HCT116 (cell line): ENCODE measurements around the gene ETS2. TPM values are rescaled to one million over a fixed set of nuclear protein-coding genes. Genes with fewer than 3 reads are reported as not detected.

Source experiments
- ATAC-seq: fragments of 200-7000 bp; cut with Tn5 transposase; 2 replicates; pipeline ENCODE4 v1.9.1; 2020; ENCODE audit warnings: mild to moderate bottlenecking, moderate library complexity
- BruUV-seq: library from RNA; stranded (reverse); fragments of 400-500 nt; replicated peaks from 2 replicates; lab custom pipeline; 2021; lab: Mats Ljungman, UMichigan
- CTCF ChIA-PET: fragments of 300-600 bp; sonication (Branson Sonifier 250); formaldehyde crosslinking; loops from one replicate; lab custom pipeline; 2021; ENCODE audit warnings: antibody characterized with exemption; lab: Charles Lee
- POLR2A ChIA-PET: fragments of 300-600, 350-600 bp; sonication (Branson Sonifier 250); formaldehyde crosslinking; loops from one replicate; lab custom pipeline; 2021; ENCODE audit warnings: antibody characterized with exemption; lab: Charles Lee
- RAD21 ChIA-PET, 2 experiments: fragments of 300-600 bp; sonication (Branson Sonifier 250); formaldehyde crosslinking; loops; one replicate each; lab custom pipeline; 2023; ENCODE audit warnings: low total read pairs in 2 of 2; ENCODE audit not compliant: uncharacterized antibody in 2 of 2, unreplicated experiment in 2 of 2, low non-redundant PET in 1 of 2; lab: Charles Lee
- DNase-seq: peaks from one replicate; pipeline ENCODE4 v3.0.0-alpha.2; 2010; ENCODE audit warnings: low read depth, low spot score
- H2AFZ ChIP-seq: fragments of 200-600 bp; shearing (Covaris generic), sonication (generic); 2 replicates; pipeline ENCODE4 v1.6.1; 2017; ENCODE audit warnings: low read depth, mixed run types, mixed read lengths, antibody characterized with exemption, low read length; ENCODE audit not compliant: poor library complexity, severe bottlenecking
- H3K27ac ChIP-seq: 2 replicates; pipeline ENCODE4 v1.5.1; 2012; ENCODE audit warnings: low read depth, low read length
- H3K27me3 ChIP-seq: fragments of 200-600 bp; sonication (generic); 2 replicates; pipeline ENCODE4 v1.6.1; 2016; ENCODE audit warnings: mixed run types, low read length, mixed read lengths; ENCODE audit not compliant: insufficient read depth
- H3K36me3 ChIP-seq, 2 experiments: fragments of 200-500 bp in 1 of 2; fragments of 200-600 bp in 1 of 2; sonication (Bioruptor generic) in 1 of 2; sonication (generic) in 1 of 2; 2 replicates each; pipeline versions ENCODE4 v1.5.1 to v1.6.1; 2014 to 2016; ENCODE audit warnings: low read length in 2 of 2, inconsistent platforms in 1 of 2, mixed read lengths in 1 of 2, mixed run types in 1 of 2; ENCODE audit not compliant: insufficient read depth in 2 of 2, control insufficient read depth in 1 of 2
- H3K4me1 ChIP-seq, 2 experiments: fragments of 200-600 bp in 1 of 2; sonication (generic) in 1 of 2; 2 replicates each; pipeline versions ENCODE4 v1.5.1 to v1.6.1; 2012 to 2017; ENCODE audit warnings: low read length in 2 of 2, inconsistent platforms in 1 of 2, mild to moderate bottlenecking in 1 of 2, mixed read lengths in 1 of 2, mixed run types in 1 of 2, moderate library complexity in 1 of 2; ENCODE audit not compliant: insufficient read depth in 2 of 2, control insufficient read depth in 1 of 2
- H3K4me2 ChIP-seq: fragments of 200-600 bp; sonication (generic); 2 replicates; pipeline ENCODE4 v1.6.1; 2017; ENCODE audit warnings: mixed run types, low read length, mixed read lengths
- H3K4me3 ChIP-seq, 2 experiments: fragments of 200-600 bp in 1 of 2; sonication (generic) in 1 of 2; replicated peaks in 1 of 2; 2 replicates each; pipeline ENCODE4 v1.5.1; 2011 to 2016; ENCODE audit warnings: low read length in 2 of 2, control low read depth in 1 of 2, low read depth in 1 of 2, mild to moderate bottlenecking in 1 of 2, mixed read lengths in 1 of 2, mixed run types in 1 of 2
- H3K79me2 ChIP-seq: fragments of 200-600 bp; sonication (generic); 2 replicates; pipeline ENCODE4 v1.6.1; 2017; ENCODE audit warnings: mild to moderate bottlenecking, mixed run types, low read length, moderate library complexity, mixed read lengths; ENCODE audit not compliant: insufficient read depth
- H3K9ac ChIP-seq: fragments of 200-600 bp; sonication (generic); 2 replicates; pipeline ENCODE4 v1.6.1; 2016; ENCODE audit warnings: low read length, mixed read lengths
- H3K9me2 ChIP-seq: fragments of 200-600 bp; sonication (generic), shearing (Covaris generic); 2 replicates; pipeline ENCODE4 v1.6.1; 2017; ENCODE audit warnings: mixed run types, mild to moderate bottlenecking, moderate library complexity; ENCODE audit not compliant: insufficient read depth
- H3K9me3 ChIP-seq, 2 experiments: fragments of 200-500 bp in 1 of 2; fragments of 200-600 bp in 1 of 2; sonication (Bioruptor generic) in 1 of 2; sonication (generic) in 1 of 2; 2 replicates each; pipeline ENCODE4 v1.6.1; 2014 to 2017; ENCODE audit warnings: low read length in 2 of 2, mixed read lengths in 2 of 2, inconsistent platforms in 1 of 2, low read depth in 1 of 2, mild to moderate bottlenecking in 1 of 2, mixed run types in 1 of 2, moderate library complexity in 1 of 2; ENCODE audit not compliant: control insufficient read depth in 1 of 2, insufficient read depth in 1 of 2
- H4K20me1 ChIP-seq: fragments of 200-600 bp; sonication (generic), shearing (Covaris generic); 2 replicates; pipeline ENCODE4 v1.6.1; 2017; ENCODE audit warnings: mixed run types, mild to moderate bottlenecking, moderate library complexity; ENCODE audit not compliant: insufficient read depth
- ATF3 ChIP-seq: IDR thresholded peaks from 2 replicates; pipeline ENCODE4 v1.6.1; 2012
- CBX3 ChIP-seq: IDR thresholded peaks from 2 replicates; pipeline ENCODE4 v1.6.1; 2012; ENCODE audit warnings: low read depth
- ELF1 ChIP-seq: IDR thresholded peaks from 2 replicates; pipeline ENCODE4 v1.6.1; 2012; ENCODE audit warnings: low read depth, borderline replicate concordance
- FOSL1 ChIP-seq: IDR thresholded peaks from 2 replicates; pipeline ENCODE4 v1.6.1; 2012; ENCODE audit warnings: low read depth
- MAX ChIP-seq: IDR thresholded peaks from 2 replicates; pipeline ENCODE4 v1.6.1; 2012
- POLR2A ChIP-seq: IDR thresholded peaks from 2 replicates; pipeline ENCODE4 v1.7.0; 2011; ENCODE audit warnings: borderline replicate concordance; ENCODE audit not compliant: insufficient read depth, insufficient read length; ENCODE audit errors: extremely low read depth
- RAD21 ChIP-seq: IDR thresholded peaks from 2 replicates; pipeline ENCODE4 v1.6.1; 2012; ENCODE audit warnings: low read depth, mild to moderate bottlenecking
- REST ChIP-seq: IDR thresholded peaks from 2 replicates; pipeline ENCODE4 v1.6.1; 2012; ENCODE audit warnings: low read depth
- SIN3A ChIP-seq: IDR thresholded peaks from 2 replicates; pipeline ENCODE4 v1.6.1; 2012; ENCODE audit warnings: low read depth
- SP1 ChIP-seq: IDR thresholded peaks from 2 replicates; pipeline ENCODE4 v1.6.1; 2012; ENCODE audit warnings: low read depth
- ZBTB33 ChIP-seq: IDR thresholded peaks from 2 replicates; pipeline ENCODE4 v1.6.1; 2011; ENCODE audit warnings: mild to moderate bottlenecking, low read length, moderate library complexity; ENCODE audit not compliant: insufficient replicate concordance; ENCODE audit errors: extremely low read depth
- intact Hi-C: fragments of 100-400 bp; cut with micrococcal nuclease; formaldehyde crosslinking; loops from 2 replicates; pipeline ENCODE4 v1.10.0; 2022
- total RNA-seq: library from RNA; stranded (reverse); gene quantifications from one replicate; pipeline ENCODE4 v1.2.1, GENCODE V29; 2021; ENCODE audit not compliant: unreplicated experiment

ETS2 gene
- total RNA-seq, 1 experiment from 2014 or later = 32.9 TPM

GRCh38 chr21:38821248-38821647, 15.5 kb downstream of the ETS2 start:
- CTCF ChIA-PET = no interaction called here
- TF ChIP-seq RAD21 = no peak
- TF ChIP-seq REST = no peak
- TF ChIP-seq SIN3A = no peak
- TF ChIP-seq CBX3 = no peak
- TF ChIP-seq ATF3 = no peak
- TF ChIP-seq FOSL1 = no peak
- no peak for TF ChIP-seq MAX
- no peak for TF ChIP-seq ZBTB33
- no peak for TF ChIP-seq SP1
- TF ChIP-seq POLR2A = no peak
- no peak for TF ChIP-seq ELF1
- Histone ChIP-seq H3K27ac (no peak overlapping the region), H3K4me1 (peaks cover 7 to 37% of the 10 kb centered on the region in 2 experiments), H3K4me3 (no peak overlapping the region), H3K9me3 (no peaks in the 10 kb centered on the region), H4K20me1 (no peaks in the 10 kb centered on the region), H3K9ac (no peak overlapping the region), H3K4me2 (no peak overlapping the region), H3K27me3 (no peaks in the 10 kb centered on the region), H3K79me2 (peaks cover 11% of the 10 kb centered on the region; the same call in 1 of the 2 replicates), H3K36me3 (peaks cover 71 to 75% of the 10 kb centered on the region in 2 experiments), H3K9me2 (no peaks in the 10 kb centered on the region), H2AFZ (no peak overlapping the region)
- intact Hi-C loops = no loop called here
- RAD21 ChIA-PET = no interaction called here
- DNase-seq (no peak), ATAC-seq (no peak)
- no TSS peak for BruUV-seq
- POLR2A ChIA-PET = no interaction called here
